ENCODE measurements around the gene TUBB2B. TPM values are rescaled to one million over a fixed set of nuclear protein-coding genes. Genes with fewer than 3 reads are reported as not detected.

Gene TUBB2B
- total and polyA plus RNA-seq, 8 donors: 1.9 to 17.6 (median 5.3) TPM

DNA sequence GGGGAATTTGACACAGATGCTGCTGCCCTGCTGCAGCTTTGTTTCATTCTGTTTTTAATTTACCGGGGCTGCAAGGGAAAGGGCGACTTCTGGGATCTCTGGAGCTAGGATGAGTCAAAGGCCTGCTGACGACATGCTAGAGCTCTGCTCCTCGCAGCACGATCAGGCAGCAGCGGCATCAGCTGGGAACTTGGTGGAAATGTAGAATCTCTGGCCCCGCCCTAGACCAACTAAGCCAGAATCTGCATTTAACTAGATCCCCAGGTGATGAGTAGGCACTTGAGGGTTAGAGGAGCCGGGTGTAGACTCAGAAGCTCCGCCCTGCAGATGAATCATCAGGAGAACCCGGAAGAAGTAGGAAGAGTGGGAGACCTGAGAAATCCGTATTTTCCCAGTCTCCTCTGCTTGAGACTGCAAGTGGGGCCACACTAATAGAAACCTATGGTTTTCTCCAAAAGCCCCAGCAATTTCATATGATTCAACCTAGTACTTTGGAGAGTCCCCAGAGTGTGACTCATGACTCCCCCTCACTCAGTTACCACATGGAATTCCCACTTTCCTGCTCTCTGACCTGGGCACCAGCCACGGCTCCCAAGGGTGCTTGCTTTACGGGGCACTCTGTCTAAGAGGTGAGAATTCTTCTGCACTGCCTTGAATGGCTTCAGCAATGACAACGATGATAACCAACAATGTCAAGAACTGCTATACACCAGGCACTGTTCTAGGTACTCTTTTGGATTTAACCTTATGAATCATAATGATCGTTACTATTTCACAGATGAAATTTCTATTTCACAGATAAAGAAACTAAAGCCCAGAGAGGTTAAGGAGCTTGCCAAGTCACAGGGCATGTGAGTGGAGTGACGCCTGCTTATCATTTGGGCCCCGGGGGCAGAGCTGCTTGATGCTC lies 18.1 kb downstream of the TUBB2B start:
- no peak overlapping the region for H3K4me3 ChIP-seq
- TF ChIP-seq, protein P1, sequence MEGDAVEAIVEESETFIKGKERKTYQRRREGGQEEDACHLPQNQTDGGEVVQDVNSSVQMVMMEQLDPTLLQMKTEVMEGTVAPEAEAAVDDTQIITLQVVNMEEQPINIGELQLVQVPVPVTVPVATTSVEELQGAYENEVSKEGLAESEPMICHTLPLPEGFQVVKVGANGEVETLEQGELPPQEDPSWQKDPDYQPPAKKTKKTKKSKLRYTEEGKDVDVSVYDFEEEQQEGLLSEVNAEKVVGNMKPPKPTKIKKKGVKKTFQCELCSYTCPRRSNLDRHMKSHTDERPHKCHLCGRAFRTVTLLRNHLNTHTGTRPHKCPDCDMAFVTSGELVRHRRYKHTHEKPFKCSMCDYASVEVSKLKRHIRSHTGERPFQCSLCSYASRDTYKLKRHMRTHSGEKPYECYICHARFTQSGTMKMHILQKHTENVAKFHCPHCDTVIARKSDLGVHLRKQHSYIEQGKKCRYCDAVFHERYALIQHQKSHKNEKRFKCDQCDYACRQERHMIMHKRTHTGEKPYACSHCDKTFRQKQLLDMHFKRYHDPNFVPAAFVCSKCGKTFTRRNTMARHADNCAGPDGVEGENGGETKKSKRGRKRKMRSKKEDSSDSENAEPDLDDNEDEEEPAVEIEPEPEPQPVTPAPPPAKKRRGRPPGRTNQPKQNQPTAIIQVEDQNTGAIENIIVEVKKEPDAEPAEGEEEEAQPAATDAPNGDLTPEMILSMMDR (IDR thresholded peaks at IDR 0.05): no peak

GRCh38 chr6:3208775-3209113 lies 18.7 kb downstream of the TUBB2B start:
- Histone ChIP-seq H3K27me3 (no peaks in the 10 kb centered on the region), H3K36me3 (no peaks in the 10 kb centered on the region), H3K9me3 (no peaks in the 10 kb centered on the region), H3K4me3 (no peak overlapping the region), H3K27ac (no peak overlapping the region), H3K4me1 (no peaks in the 10 kb centered on the region)
- TF ChIP-seq, protein P1 (IDR thresholded peaks at IDR 0.05): no peak
- no peak for ATAC-seq
- intact Hi-C loops (cut with DNase I): no loop called here
- WGBS, 2 donors: 100% methylated on average over 1 of the region's 1 CpG
- DNase-seq: no peak
- no peak for FAIRE-seq

More for the DNA sequence above, 18.1 kb downstream of the TUBB2B start:
- FAIRE-seq: no peak
- Histone ChIP-seq H3K9me3 (no peaks in the 10 kb centered on the region), H3K27ac (no peak overlapping the region), H3K4me1 (no peaks in the 10 kb centered on the region), H3K27me3 (no peaks in the 10 kb centered on the region), H3K36me3 (no peaks in the 10 kb centered on the region)
- peak in 3 of 4 donors; percentile 61 to 74 (median 66) for ATAC-seq
- intact Hi-C loops (cut with DNase I): no loop called here
- WGBS, 2 donors: 70 to 75% methylated on average over 17 of the region's 17 CpGs
- no peak for DNase-seq

DNA sequence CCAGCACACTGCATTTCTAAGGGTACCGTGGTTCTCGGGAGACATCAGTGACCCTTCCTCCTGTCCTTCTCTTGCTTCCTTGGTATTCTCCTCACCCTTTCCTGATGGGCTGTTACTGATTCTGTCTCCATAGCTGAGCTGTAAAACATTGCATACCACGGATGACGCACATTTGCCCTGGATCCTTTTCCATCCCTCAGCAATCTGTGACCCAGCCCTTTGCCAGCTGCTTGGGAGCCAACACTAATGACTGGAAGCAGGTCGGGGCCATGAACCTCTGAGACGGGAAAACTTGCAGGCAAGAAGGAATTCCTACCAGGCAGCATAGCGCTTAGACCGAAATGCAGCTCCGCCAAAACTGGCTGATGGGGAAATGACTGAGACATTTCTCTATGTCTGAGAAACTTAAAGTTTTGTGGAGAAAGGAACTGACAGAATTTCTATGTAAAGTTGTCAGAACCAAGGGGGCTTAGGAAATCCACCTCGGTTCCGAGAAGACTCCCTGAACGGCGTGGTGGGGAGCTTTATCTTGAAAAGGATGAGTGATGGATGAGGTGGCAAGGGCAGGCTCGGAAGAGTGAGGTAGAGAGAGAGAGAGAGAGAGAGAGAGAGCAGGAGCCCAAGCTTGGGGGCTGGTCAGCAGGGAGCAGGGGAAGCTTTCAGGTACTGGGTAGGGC lies 19.2 kb downstream of the TUBB2B start:
- intact Hi-C loops (cut with DNase I): no loop called here
- no peaks in the 10 kb centered on the region for H3K4me1 ChIP-seq
- ATAC-seq: no peak
- TF ChIP-seq, protein P1 (IDR thresholded peaks at IDR 0.05): no peak
- H3K36me3 ChIP-seq: no peaks in the 10 kb centered on the region
- DNase-seq: no peak
- WGBS, 2 donors: 73 to 74% methylated on average over 14 of the region's 14 CpGs
- no peaks in the 10 kb centered on the region for H3K9me3 ChIP-seq
- no peak overlapping the region for H3K4me3 ChIP-seq
- no peak overlapping the region for H3K27ac ChIP-seq
- no peak for FAIRE-seq
- H3K27me3 ChIP-seq: no peaks in the 10 kb centered on the region

GRCh38 chr6:3206339-3207015 lies 21.0 kb downstream of the TUBB2B start:
- Histone ChIP-seq H3K27me3 (no peaks in the 10 kb centered on the region), H3K9me3 (no peaks in the 10 kb centered on the region), H3K36me3 (no peaks in the 10 kb centered on the region), H3K27ac (no peak overlapping the region), H3K4me3 (no peak overlapping the region), H3K4me1 (no peaks in the 10 kb centered on the region)
- intact Hi-C loops (cut with DNase I): no loop called here
- DNase-seq (no peak), FAIRE-seq (no peak), ATAC-seq (no peak)
- 74 to 83% methylated on average over 7 of the region's 7 CpGs for WGBS, 2 donors
- TF ChIP-seq, protein P1 (IDR thresholded peaks at IDR 0.05): no peak

Data from pancreas (tissue), 10 donors.